ENCODE results near the gene GSDME.
A peak's percentile ranks its signal among the peaks of the same experiment; 100 is the strongest.

The GSDME gene

DNA sequence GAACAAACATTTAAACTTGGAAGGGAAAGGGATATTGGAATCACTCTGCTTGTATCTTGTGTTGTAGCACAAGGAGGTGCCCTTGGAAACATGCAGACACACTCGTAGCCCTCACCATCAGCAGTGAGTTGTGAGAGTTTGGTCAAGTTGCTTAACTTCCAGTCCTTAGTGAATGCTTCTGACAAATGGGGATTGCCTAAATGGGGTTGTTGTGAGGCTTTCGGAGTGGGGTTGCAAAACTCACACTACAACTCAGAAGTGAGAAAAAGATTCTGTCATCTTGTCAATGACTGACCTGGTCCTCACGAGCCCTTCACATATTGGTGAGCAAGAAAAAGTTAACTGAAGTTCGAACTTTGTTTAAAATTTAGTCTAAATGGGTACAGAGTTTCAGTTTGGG is 29.0 kb upstream of the GSDME start:
- H3K4me3 ChIP-seq (ENCODE audit: low read length), result no peak overlapping the region
- DNase-seq (ENCODE audit: low read depth), result peak; percentile 43
- TF ChIP-seq, protein P1, sequence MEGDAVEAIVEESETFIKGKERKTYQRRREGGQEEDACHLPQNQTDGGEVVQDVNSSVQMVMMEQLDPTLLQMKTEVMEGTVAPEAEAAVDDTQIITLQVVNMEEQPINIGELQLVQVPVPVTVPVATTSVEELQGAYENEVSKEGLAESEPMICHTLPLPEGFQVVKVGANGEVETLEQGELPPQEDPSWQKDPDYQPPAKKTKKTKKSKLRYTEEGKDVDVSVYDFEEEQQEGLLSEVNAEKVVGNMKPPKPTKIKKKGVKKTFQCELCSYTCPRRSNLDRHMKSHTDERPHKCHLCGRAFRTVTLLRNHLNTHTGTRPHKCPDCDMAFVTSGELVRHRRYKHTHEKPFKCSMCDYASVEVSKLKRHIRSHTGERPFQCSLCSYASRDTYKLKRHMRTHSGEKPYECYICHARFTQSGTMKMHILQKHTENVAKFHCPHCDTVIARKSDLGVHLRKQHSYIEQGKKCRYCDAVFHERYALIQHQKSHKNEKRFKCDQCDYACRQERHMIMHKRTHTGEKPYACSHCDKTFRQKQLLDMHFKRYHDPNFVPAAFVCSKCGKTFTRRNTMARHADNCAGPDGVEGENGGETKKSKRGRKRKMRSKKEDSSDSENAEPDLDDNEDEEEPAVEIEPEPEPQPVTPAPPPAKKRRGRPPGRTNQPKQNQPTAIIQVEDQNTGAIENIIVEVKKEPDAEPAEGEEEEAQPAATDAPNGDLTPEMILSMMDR (conservative IDR thresholded peaks at IDR 0.05; ENCODE audit: low read length), result no peak

DNA sequence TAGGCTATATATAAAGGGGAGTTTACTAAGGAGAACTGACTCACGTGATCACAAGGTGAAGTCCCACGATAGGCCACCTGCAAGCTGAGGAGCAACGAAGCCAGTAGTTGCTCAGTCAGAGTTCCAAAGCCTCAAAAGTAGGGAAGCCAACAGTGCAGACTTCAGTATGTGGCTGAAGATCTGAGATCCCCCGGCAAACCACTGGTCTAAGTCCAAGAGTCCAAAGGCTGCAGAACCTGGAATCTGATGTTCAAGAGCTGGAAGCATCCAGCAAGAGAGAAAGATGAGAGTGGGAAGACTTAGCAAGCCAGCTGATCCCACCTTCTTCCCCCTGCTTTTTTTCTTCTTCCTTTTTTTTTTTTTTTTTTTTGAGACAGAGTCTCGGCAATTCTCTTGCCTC is 27.0 kb upstream of the GSDME start:
- no peak for DNase-seq (ENCODE audit: low read depth)
- TF ChIP-seq, protein P1 (conservative IDR thresholded peaks at IDR 0.05; ENCODE audit: low read length), result no peak
- H3K4me3 ChIP-seq (ENCODE audit: low read length), result no peak overlapping the region

DNA sequence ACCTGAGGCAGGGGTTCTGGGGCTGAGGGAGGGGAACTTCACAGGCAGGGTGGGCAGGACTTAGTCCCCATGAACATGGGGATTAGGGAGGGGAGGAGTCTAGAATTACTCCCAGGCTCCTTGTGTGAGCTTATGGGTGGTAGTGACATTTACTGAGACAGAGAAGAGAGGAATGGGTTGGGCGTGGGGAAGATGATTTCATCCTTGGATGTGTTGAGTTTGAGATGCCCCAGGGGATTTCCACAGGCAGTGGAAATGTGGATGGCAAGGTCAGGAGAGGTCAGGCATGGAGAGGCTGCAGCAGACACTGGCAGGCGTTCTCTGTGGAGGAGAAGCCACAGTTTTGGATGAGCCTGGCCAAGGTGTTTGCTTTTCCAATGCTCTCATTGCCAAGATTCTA is 26.4 kb upstream of the GSDME start:
- TF ChIP-seq, protein P1 (conservative IDR thresholded peaks at IDR 0.05; ENCODE audit: low read length), result no peak
- DNase-seq (ENCODE audit: low read depth), result peak; percentile 16
- H3K4me3 ChIP-seq (ENCODE audit: low read length), result no peak overlapping the region

DNA sequence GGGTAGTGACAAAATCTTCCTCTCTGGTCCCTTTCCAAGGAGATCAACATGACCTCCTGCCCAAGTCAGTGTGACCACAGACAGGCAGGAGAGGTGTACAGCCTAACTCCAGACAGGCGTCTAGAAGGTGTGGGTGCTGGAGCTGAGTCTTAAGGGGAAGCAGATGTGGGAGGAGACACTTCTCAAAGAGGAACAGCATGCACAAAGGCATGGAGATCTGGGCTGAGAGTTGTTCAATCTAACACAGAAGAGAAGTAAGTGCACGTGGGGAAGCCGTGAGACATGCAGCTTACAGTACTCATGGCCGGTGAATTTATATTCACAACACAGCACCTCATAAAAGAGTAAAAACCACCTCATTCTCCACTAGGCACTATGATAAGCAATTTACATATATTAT is 23.8 kb upstream of the GSDME start:
- TF ChIP-seq, protein P1 (conservative IDR thresholded peaks at IDR 0.05; ENCODE audit: low read length), result no peak
- H3K4me3 ChIP-seq (ENCODE audit: low read length), result no peak overlapping the region
- no peak for DNase-seq (ENCODE audit: low read depth)

DNA sequence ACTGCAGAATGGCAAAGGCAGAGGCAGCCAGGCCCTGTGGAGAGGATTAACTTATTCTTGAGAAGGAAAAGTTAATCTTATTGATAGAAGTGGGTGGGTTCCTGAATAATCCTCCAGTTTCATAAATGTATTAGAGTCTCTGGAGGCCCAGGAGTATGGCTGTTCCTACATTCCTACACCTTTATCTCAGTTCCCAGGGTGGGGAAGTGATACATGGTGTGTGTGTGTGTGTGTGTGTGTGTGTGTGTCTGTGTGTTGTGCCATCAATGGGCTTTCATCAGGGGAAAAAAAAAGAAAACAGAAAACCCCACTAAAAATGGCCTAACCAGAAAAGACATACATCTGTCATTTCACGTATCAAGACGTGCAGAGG is 22.0 kb upstream of the GSDME start:
- TF ChIP-seq, protein P1 (conservative IDR thresholded peaks at IDR 0.05; ENCODE audit: low read length), result no peak
- H3K4me3 ChIP-seq (ENCODE audit: low read length), result no peak overlapping the region
- DNase-seq (ENCODE audit: low read depth), result peak; percentile 25

DNA sequence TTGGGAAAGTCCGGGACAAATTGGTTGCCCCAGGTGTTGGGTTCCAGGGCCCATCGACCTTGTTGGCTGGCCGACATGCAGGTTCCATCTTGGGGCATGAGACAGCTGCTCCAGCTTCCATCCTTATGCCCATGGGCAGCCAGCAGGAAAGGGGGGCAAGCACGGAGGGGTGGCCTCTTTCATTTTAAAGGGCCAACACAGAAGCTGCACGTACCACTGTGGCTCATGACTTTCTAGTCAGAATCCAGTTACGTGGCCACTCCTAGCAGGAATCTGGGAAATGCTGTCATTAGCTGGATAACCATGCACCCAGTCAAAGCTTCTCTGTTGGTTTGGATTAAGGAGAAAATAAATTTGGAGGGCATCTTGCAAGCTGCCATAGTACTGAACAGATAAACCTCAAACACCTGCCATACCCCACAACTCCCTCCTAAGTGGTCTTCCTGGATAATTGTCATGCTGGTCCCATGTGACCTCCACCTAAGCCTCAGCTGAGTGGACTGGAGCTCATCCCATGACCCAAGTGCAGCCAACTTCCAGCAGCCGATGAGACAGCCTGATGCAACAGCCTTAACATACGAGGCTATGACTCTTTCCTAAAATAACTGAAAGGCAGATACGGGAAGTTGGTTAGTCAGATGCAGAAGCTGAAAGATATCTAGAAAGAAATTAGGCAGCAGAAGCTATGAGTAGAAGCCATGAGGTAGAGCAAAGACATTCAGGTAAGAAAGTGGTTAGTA is 21.4 kb upstream of the GSDME start:
- no peak overlapping the region for H3K4me3 ChIP-seq (ENCODE audit: low read length)
- TF ChIP-seq, protein P1 (conservative IDR thresholded peaks at IDR 0.05; ENCODE audit: low read length), result no peak
- DNase-seq (ENCODE audit: low read depth), result peak; percentile 95

DNA sequence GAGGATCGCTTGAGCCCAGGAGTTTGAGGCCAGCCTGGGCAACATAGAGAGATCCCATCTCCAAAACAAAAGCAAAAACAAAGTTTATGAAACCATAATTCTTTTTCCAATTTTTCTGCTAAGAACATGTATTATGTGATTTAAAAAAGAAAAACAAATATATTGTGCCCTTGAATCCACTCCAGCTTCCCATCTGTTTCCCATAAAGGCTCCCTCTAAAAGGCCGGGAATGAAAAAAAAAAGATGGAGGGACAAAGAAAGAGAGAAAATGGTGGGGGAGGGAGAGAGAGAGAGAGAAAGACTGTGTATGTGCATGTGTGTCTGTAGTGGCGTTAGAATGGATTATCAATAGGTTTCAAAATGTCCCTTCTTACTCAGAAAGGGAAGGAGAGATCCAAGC is 20.5 kb upstream of the GSDME start:
- H3K4me3 ChIP-seq (ENCODE audit: low read length), result no peak overlapping the region
- TF ChIP-seq, protein P1 (conservative IDR thresholded peaks at IDR 0.05; ENCODE audit: low read length), result no peak
- peak; percentile 35 for DNase-seq (ENCODE audit: low read depth)

Measured in AG10803 (cell line).